Progenitor cell of endocrine pancreas (in vitro differentiated cells): ENCODE results near the gene ADAMTS9. TPM values are rescaled to one million over a fixed set of nuclear protein-coding genes. Genes with fewer than 3 reads are reported as not detected.

ENCODE experiments used
- DNase-seq: peaks from one replicate; pipeline ENCODE4 v3.0.0; 2021; ENCODE audit warnings: low spot score; ENCODE audit not compliant: unreplicated experiment
- H3K27ac Mint-ChIP-seq: 2 replicates; pipeline ENCODE4 v1.8.0; 2021; ENCODE audit warnings: mild to moderate bottlenecking, moderate library complexity, mixed read lengths
- H3K27me3 Mint-ChIP-seq: 2 replicates; pipeline ENCODE4 v1.8.0; 2021; ENCODE audit warnings: mixed read lengths
- H3K36me3 Mint-ChIP-seq: 2 replicates; pipeline ENCODE4 v1.8.0; 2022; ENCODE audit warnings: mixed read lengths; ENCODE audit not compliant: insufficient read depth
- H3K4me1 Mint-ChIP-seq: 2 replicates; pipeline ENCODE4 v1.8.0; 2021; ENCODE audit warnings: low read depth, mixed read lengths
- H3K4me3 Mint-ChIP-seq: 2 replicates; pipeline ENCODE4 v1.8.0; 2021; ENCODE audit warnings: low read depth, mild to moderate bottlenecking, moderate library complexity, mixed read lengths
- H3K9me3 Mint-ChIP-seq: 2 replicates; pipeline ENCODE4 v1.8.0; 2021; ENCODE audit warnings: low read depth, mixed read lengths
- total RNA-seq: library from RNA; stranded (reverse); gene quantifications from 2 replicates; pipeline ENCODE4 v1.2.1, GENCODE V29; 2021
- TF ChIP-seq, protein P1 (sequence below): fragments of 200-600 bp; sonication (generic); IDR thresholded peaks from one replicate; pipeline ENCODE4 v1.5.0; 2021; ENCODE audit warnings: antibody characterized with exemption, mild to moderate bottlenecking; ENCODE audit not compliant: unreplicated experiment

The ADAMTS9 gene
- total RNA-seq, 1 donor from 2014 or later = 54.2 TPM

DNA sequence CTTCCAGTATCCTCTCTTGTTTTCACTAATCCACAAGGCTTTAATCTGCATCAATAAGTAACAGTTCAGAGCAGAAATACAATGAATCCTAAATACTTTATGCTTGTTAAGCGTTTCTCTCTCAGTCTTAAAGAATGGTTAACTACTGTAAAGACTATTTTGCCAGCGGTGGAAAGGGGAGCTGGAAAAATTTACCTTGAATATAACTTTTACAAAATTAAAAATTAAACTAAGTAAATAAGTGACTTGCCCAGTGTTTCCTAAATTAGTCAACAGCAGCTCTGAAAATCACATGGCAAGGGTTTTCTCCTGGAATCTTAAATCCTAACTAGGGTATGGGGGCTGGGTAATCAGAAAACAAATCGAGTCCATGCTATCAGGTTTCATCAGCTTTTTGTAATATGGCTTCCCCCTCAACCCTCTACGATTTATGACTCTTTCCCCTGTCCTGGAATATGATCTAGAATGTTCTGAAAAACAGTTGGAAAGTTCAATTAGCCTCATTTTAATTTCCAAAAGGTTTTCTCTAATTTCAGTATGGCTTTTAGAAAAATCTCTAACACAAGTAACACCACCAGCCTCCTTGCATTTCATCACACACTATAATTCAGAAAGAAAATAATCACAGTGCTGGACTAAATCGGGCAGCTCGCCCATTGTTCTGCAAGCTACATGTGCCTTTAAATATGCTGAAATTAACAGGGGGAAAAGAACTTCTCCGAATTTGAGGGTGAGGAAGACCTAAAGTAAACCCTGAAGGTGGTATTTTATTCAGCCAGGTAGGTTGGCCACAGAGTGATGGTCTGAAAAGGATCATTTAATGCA is 133.5 kb downstream of the ADAMTS9 start:
- Mint-ChIP-seq H3K36me3 (peaks cover 36% of the 10 kb centered on the region), H3K9me3 (no peaks in the 10 kb centered on the region), H3K27ac (no peak overlapping the region), H3K4me1 (peaks cover 19% of the 10 kb centered on the region), H3K4me3 (no peak overlapping the region), H3K27me3 (no peaks in the 10 kb centered on the region)
- TF ChIP-seq, protein P1, sequence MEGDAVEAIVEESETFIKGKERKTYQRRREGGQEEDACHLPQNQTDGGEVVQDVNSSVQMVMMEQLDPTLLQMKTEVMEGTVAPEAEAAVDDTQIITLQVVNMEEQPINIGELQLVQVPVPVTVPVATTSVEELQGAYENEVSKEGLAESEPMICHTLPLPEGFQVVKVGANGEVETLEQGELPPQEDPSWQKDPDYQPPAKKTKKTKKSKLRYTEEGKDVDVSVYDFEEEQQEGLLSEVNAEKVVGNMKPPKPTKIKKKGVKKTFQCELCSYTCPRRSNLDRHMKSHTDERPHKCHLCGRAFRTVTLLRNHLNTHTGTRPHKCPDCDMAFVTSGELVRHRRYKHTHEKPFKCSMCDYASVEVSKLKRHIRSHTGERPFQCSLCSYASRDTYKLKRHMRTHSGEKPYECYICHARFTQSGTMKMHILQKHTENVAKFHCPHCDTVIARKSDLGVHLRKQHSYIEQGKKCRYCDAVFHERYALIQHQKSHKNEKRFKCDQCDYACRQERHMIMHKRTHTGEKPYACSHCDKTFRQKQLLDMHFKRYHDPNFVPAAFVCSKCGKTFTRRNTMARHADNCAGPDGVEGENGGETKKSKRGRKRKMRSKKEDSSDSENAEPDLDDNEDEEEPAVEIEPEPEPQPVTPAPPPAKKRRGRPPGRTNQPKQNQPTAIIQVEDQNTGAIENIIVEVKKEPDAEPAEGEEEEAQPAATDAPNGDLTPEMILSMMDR = no peak
- no peak for DNase-seq

DNA sequence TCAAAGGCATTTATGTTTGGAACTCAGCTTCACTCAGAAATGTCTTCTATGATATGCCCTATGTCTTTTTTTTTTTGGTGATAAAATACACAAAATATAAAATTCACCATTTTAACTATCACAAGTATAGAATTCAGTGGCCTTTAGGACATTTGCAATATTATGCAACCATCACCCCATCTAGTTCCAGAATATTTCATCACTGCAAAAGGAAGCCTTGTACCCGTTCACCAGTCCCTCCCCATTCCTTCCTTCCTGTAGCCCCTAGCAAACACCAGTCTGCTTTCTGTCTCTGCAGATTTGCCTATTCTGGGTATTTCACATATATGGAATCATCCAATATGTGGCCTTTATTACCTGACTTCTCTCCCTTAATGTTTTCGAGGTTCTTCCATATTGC is 134.8 kb downstream of the ADAMTS9 start:
- Mint-ChIP-seq H3K9me3 (no peaks in the 10 kb centered on the region), H3K4me1 (peaks cover 18% of the 10 kb centered on the region), H3K4me3 (no peak overlapping the region), H3K27me3 (no peaks in the 10 kb centered on the region), H3K27ac (no peak overlapping the region), H3K36me3 (peaks cover 33% of the 10 kb centered on the region)
- no peak for DNase-seq
- TF ChIP-seq, protein P1 = no peak

DNA sequence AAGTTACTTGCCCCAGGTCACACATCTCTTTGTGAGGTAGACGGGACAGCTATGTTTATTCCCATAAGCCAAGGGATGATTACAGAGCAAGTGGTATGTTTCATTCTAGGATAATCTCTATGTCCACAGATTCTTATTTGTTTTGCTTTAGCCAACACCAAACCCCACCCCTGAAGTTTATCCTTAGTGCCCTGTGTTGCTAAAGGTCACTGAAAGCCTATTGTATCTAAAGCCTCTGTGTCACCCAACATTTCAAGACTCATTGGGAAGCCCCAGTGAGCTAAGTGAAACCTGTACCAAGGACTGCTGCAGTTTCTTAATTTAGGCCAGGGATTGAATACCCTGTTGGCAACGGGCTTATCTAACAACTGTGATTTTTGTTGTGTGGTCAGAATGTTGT is 135.6 kb downstream of the ADAMTS9 start:
- H3K27me3 Mint-ChIP-seq = no peaks in the 10 kb centered on the region
- DNase-seq = no peak
- peak overlapping the region; percentile 93 for H3K27ac Mint-ChIP-seq
- H3K9me3 Mint-ChIP-seq = no peaks in the 10 kb centered on the region
- H3K4me1 Mint-ChIP-seq = peaks cover 18% of the 10 kb centered on the region
- H3K4me3 Mint-ChIP-seq = no peak overlapping the region
- TF ChIP-seq, protein P1 = no peak
- peaks cover 34% of the 10 kb centered on the region for H3K36me3 Mint-ChIP-seq

DNA sequence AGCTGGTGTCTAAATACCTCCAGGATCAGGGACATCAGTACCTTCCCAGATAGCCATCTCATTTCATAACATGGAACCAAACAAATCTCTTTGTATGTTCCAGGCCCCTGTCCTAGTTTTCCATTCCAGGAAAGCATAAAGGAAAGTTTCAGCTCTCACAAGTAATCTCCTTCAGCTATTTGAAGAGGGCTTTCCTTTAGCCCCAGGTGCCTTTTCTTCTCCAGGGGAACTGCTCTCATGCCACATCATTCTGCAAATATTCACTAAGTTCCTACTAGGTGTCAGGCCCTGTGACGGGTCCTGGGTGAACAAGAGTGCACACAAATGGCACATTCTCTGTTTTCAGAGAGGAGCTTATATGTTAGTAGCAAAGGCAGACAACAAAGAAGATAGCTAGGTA is 136.1 kb downstream of the ADAMTS9 start:
- Mint-ChIP-seq H3K27ac (peak overlapping the region; percentile 93), H3K9me3 (no peaks in the 10 kb centered on the region), H3K27me3 (no peaks in the 10 kb centered on the region), H3K36me3 (peaks cover 32% of the 10 kb centered on the region), H3K4me1 (peaks cover 18% of the 10 kb centered on the region), H3K4me3 (no peak overlapping the region)
- DNase-seq = no peak
- TF ChIP-seq, protein P1 = no peak

DNA sequence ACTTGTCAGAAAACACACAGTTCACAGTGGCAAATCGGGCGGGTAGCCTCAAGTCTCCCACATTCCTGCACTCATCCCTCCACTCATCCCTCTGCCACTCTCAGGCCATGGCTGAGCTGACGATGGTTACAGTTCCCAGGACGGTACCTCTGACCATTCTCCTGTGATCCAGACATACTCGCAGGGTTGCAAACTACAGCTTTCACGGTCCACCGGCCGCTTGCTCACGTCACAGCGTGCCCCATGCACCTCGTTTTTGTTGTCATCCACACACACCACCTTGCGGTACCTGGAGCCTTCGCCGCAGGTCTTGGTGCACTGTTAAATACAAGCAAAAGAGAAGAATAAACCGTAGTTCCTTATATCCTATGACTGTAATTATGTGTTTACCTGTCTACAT is 137.1 kb downstream of the ADAMTS9 start:
- peaks cover 18% of the 10 kb centered on the region for H3K4me1 Mint-ChIP-seq
- H3K27me3 Mint-ChIP-seq = no peaks in the 10 kb centered on the region
- H3K9me3 Mint-ChIP-seq = no peaks in the 10 kb centered on the region
- DNase-seq = no peak
- H3K4me3 Mint-ChIP-seq = no peak overlapping the region
- H3K36me3 Mint-ChIP-seq = peaks cover 31% of the 10 kb centered on the region
- TF ChIP-seq, protein P1 = no peak
- H3K27ac Mint-ChIP-seq = no peak overlapping the region
